Mucosa of descending colon (tissue), 3 donors: ENCODE data around the gene DRD5. TPM values are rescaled to one million over a fixed set of nuclear protein-coding genes. Genes with fewer than 3 reads are reported as not detected.
A peak's percentile ranks its signal among the peaks of the same experiment; 100 is the strongest.
"Not testable (repeated sequence)": the region's sequence is repeated elsewhere in the genome, so short reads cannot be mapped to it uniquely, and the experiment has no call there.

Experiments used
- ATAC-seq: fragments of 200-7000 bp; cut with Tn5 transposase; one replicate; pipeline ENCODE4 v1.9.1; 2020; ENCODE audit warnings: mild to moderate bottlenecking, moderate library complexity
- DNase-seq, 3 donors: peaks; one replicate each; pipeline ENCODE4 v3.0.0-alpha.2; 2020
- H3K36me3 ChIP-seq: fragments of 200-600 bp; one replicate; pipeline ENCODE4 v1.8.0; 2021; ENCODE audit warnings: low read depth, mild to moderate bottlenecking
- H3K4me1 ChIP-seq: fragments of 200-600 bp; one replicate; pipeline ENCODE4 v1.8.0; 2021; ENCODE audit warnings: low read depth, mild to moderate bottlenecking
- H3K4me3 ChIP-seq: fragments of 200-600 bp; one replicate; pipeline ENCODE4 v1.8.0; 2021; ENCODE audit warnings: mild to moderate bottlenecking
- H3K9me3 ChIP-seq: fragments of 200-600 bp; one replicate; pipeline ENCODE4 v1.8.0; 2021; ENCODE audit warnings: mild to moderate bottlenecking
- CTCF ChIP-seq: fragments of 200-600 bp; IDR thresholded peaks from one replicate; pipeline ENCODE4 v1.8.0; 2022; ENCODE audit warnings: antibody characterized with exemption, mild to moderate bottlenecking
- intact Hi-C, 2 donors: fragments of 100-400 bp; cut with DNase I in 1 of 2; cut with micrococcal nuclease in 1 of 2; formaldehyde crosslinking; loops; one replicate each; pipeline versions ENCODE4 v1.11.0 to v1.11.1; 2022; cut with DNase I, micrococcal nuclease
- total RNA-seq, 3 donors: library from RNA; stranded (reverse); fragmentation: NEBNext Ultra II Directional in 2 of 3; extraction: Animal tissue kit (Norgen Biotek cat#: 25700) in 2 of 3; gene quantifications; one replicate each; pipeline versions ENCODE4 v1.2.1 to v1.2.4, GENCODE V29; 2021 to 2023
- donor health status: DM: no; HTN: no; CAD: no; lungs with moderate emphysema.
- donor health status: DM: no; HTN: no; CAD: no.
- donor health status: DM: no; HTN: yes; CAD: no.

DRD5 gene
- total RNA-seq, 3 donors from 2014 or later: 0.13 TPM; not detected in 2

GRCh38 chr4:9773471-9773870 lies 8.0 kb upstream of the DRD5 start:
- H3K4me1 ChIP-seq: no peaks in the 10 kb centered on the region
- ATAC-seq (no peak), DNase-seq (no peak)
- no peak for TF ChIP-seq CTCF
- H3K36me3 ChIP-seq: no peaks in the 10 kb centered on the region
- no peak overlapping the region for H3K4me3 ChIP-seq
- H3K9me3 ChIP-seq: no peaks in the 10 kb centered on the region
- intact Hi-C loops: no loop called here

GRCh38 chr4:9782136-9782436 lies 652 bp downstream of the DRD5 start:
- no peaks in the 10 kb centered on the region for H3K36me3 ChIP-seq
- no peak for ATAC-seq
- no peak for TF ChIP-seq CTCF

GRCh38 chr4:9785891-9786290 lies 4.5 kb downstream of the DRD5 start:
- H3K9me3 ChIP-seq, H3K36me3 ChIP-seq, intact Hi-C loops, H3K4me1 ChIP-seq, H3K4me3 ChIP-seq: not testable (repeated sequence)
- DNase-seq (peak in 2 of 3 donors; percentile 33 to 36), ATAC-seq (peak; percentile 33)

More at GRCh38 chr4:9782136-9782436, 652 bp downstream of the DRD5 start:
- Histone ChIP-seq H3K4me1 (peaks cover 3% of the 10 kb centered on the region), H3K9me3 (no peaks in the 10 kb centered on the region), H3K4me3 (no peak overlapping the region)
- intact Hi-C loops: no loop called here
- no peak for DNase-seq

- Histone ChIP-seq H3K4me3 (no peak overlapping the region), H3K9me3 (no peaks in the 10 kb centered on the region), H3K36me3 (no peaks in the 10 kb centered on the region), H3K4me1 (no peaks in the 10 kb centered on the region)
- no peak for TF ChIP-seq CTCF
- DNase-seq (no peak), ATAC-seq (no peak)
- intact Hi-C loops: no loop called here
Observed at GRCh38 chr4:9792381-9792780, 10.9 kb downstream of the DRD5 start.

GRCh38 chr4:9796641-9797040 lies 15.2 kb downstream of the DRD5 start:
- intact Hi-C loops, H3K36me3 ChIP-seq, DNase-seq, H3K4me1 ChIP-seq, ATAC-seq, H3K4me3 ChIP-seq, H3K9me3 ChIP-seq: not testable (repeated sequence)

GRCh38 chr4:9800848-9801247 lies 19.4 kb downstream of the DRD5 start:
- Histone ChIP-seq H3K9me3 (no peaks in the 10 kb centered on the region), H3K4me3 (no peak overlapping the region), H3K36me3 (no peaks in the 10 kb centered on the region), H3K4me1 (no peaks in the 10 kb centered on the region)
- ATAC-seq: no peak
- intact Hi-C loops: no loop called here
- DNase-seq: no peak
- TF ChIP-seq CTCF: no peak

- Histone ChIP-seq H3K4me1 (no peaks in the 10 kb centered on the region), H3K36me3 (no peaks in the 10 kb centered on the region), H3K9me3 (no peaks in the 10 kb centered on the region), H3K4me3 (no peak overlapping the region)
- ATAC-seq (no peak), DNase-seq (no peak)
- no peak for TF ChIP-seq CTCF
- intact Hi-C loops: no loop called here
Observed at GRCh38 chr4:9804918-9805317, 23.5 kb downstream of the DRD5 start.
